A673 (cell line): ENCODE results near the gene RTN4RL2. TPM values are rescaled to one million over a fixed set of nuclear protein-coding genes. Genes with fewer than 3 reads are reported as not detected.

Experiments
- BruUV-seq: library from RNA; stranded (reverse); fragments of 400-500 nt; replicated peaks from 2 replicates; lab custom pipeline; 2021; lab: Mats Ljungman, UMichigan
- CTCF ChIA-PET: fragments of 300-600 bp; sonication (Branson Sonifier 250); formaldehyde crosslinking; loops from one replicate; lab custom pipeline; 2022; ENCODE audit warnings: antibody characterized with exemption; lab: Charles Lee
- POLR2A ChIA-PET: fragments of 300-600 bp; sonication (Branson Sonifier 250); formaldehyde crosslinking; loops from one replicate; lab custom pipeline; 2022; ENCODE audit warnings: antibody characterized with exemption; ENCODE audit not compliant: low non-redundant PET; lab: Charles Lee
- DNase-seq: peaks from one replicate; pipeline ENCODE4 v3.0.0-alpha.2; 2015; ENCODE audit warnings: low spot score
- H3K27ac ChIP-seq: fragments of 200-600 bp; sonication (generic); 2 replicates; pipeline ENCODE4 v1.5.1; 2016; ENCODE audit warnings: mixed run types, low read depth, mild to moderate bottlenecking, mixed read lengths, antibody characterized with exemption, low read length; ENCODE audit not compliant: poor library complexity, severe bottlenecking
- H3K27me3 ChIP-seq: fragments of 200-600 bp; sonication (generic); replicated peaks from 2 replicates; pipeline ENCODE4 v1.6.1; 2017; ENCODE audit warnings: mixed run types, low read depth, mild to moderate bottlenecking, mixed read lengths, antibody characterized with exemption, low read length; ENCODE audit not compliant: insufficient read depth, poor library complexity
- H3K36me3 ChIP-seq: fragments of 200-600 bp; sonication (generic); 2 replicates; pipeline ENCODE4 v1.6.1; 2016; ENCODE audit warnings: mixed run types, mild to moderate bottlenecking, mixed read lengths, antibody characterized with exemption, low read length; ENCODE audit not compliant: insufficient read depth, poor library complexity, severe bottlenecking
- H3K4me1 ChIP-seq: fragments of 200-600 bp; sonication (generic); 2 replicates; pipeline ENCODE4 v1.6.1; 2017; ENCODE audit warnings: mixed run types, mild to moderate bottlenecking, mixed read lengths, antibody characterized with exemption, low read length; ENCODE audit not compliant: insufficient read depth, poor library complexity, severe bottlenecking
- H3K4me3 ChIP-seq: fragments of 200-600 bp; sonication (generic); 2 replicates; pipeline ENCODE4 v1.5.1; 2016; ENCODE audit warnings: low read depth, mixed run types, mild to moderate bottlenecking, mixed read lengths, low read length; ENCODE audit not compliant: poor library complexity, severe bottlenecking
- H3K9me3 ChIP-seq: fragments of 200-600 bp; sonication (generic); 2 replicates; pipeline ENCODE4 v1.6.1; 2016; ENCODE audit warnings: mixed run types, low read depth, mild to moderate bottlenecking, mixed read lengths, antibody characterized with exemption, low read length; ENCODE audit not compliant: poor library complexity, severe bottlenecking
- CTCF ChIP-seq: fragments of 300-800, 200-600 bp; sonication (generic); conservative IDR thresholded peaks from 2 replicates; pipeline ENCODE4 v1.5.1; 2017; ENCODE audit warnings: low read depth, mild to moderate bottlenecking, antibody characterized with exemption, low read length, moderate library complexity, mixed read lengths
- EZH2 ChIP-seq: fragments of 200-600 bp; sonication (generic); IDR thresholded peaks from 2 replicates; pipeline ENCODE4 v1.6.1; 2017; ENCODE audit warnings: borderline replicate concordance, low read depth, mild to moderate bottlenecking, mixed read lengths, antibody characterized with exemption, low read length; ENCODE audit not compliant: poor library complexity, severe bottlenecking
- intact Hi-C: fragments of 100-400 bp; cut with micrococcal nuclease; formaldehyde crosslinking; loops from one replicate; pipeline ENCODE4 v1.10.0; 2022; ENCODE audit not compliant: unreplicated experiment
- total RNA-seq: library from RNA; stranded (reverse); gene quantifications from 2 replicates; pipeline ENCODE4 v1.2.3, GENCODE V29; 2021

Gene RTN4RL2
- total RNA-seq, 1 experiment from 2014 or later = 5.2 TPM

- DNase-seq = no peak
- H3K27me3 ChIP-seq = peaks cover 7% of the 10 kb centered on the region
- H3K9me3 ChIP-seq = no peaks in the 10 kb centered on the region
- no peak overlapping the region for H3K27ac ChIP-seq
- ChIA-PET POLR2A (no interaction called here), CTCF (no interaction called here)
- H3K36me3 ChIP-seq = no peaks in the 10 kb centered on the region
- intact Hi-C loops = no loop called here
- H3K4me3 ChIP-seq = no peak overlapping the region
- H3K4me1 ChIP-seq = no peaks in the 10 kb centered on the region
- no peak for TF ChIP-seq CTCF
- no peak for TF ChIP-seq EZH2
- BruUV-seq = no TSS peak
Measured at GRCh38 chr11:57446055-57446454, 14.3 kb upstream of the RTN4RL2 start.

GRCh38 chr11:57453543-57454177, 6.7 kb upstream of the RTN4RL2 start:
- POLR2A ChIA-PET = no interaction called here
- H3K4me3 ChIP-seq = no peak overlapping the region
- H3K36me3 ChIP-seq = no peaks in the 10 kb centered on the region
- H3K27ac ChIP-seq = no peak overlapping the region
- intact Hi-C loops = no loop called here
- H3K27me3 ChIP-seq = peaks cover 32% of the 10 kb centered on the region
- CTCF ChIA-PET = no interaction called here
- DNase-seq = no peak
- peaks cover 11% of the 10 kb centered on the region for H3K4me1 ChIP-seq
- BruUV-seq = no TSS peak
- H3K9me3 ChIP-seq = no peaks in the 10 kb centered on the region
- TF ChIP-seq EZH2 (no peak), CTCF (no peak)

GRCh38 chr11:57456960-57457642, 3.2 kb upstream of the RTN4RL2 start:
- Histone ChIP-seq H3K4me3 (no peak overlapping the region), H3K27ac (no peak overlapping the region), H3K27me3 (peaks cover 30% of the 10 kb centered on the region), H3K9me3 (no peaks in the 10 kb centered on the region), H3K4me1 (peaks cover 27% of the 10 kb centered on the region), H3K36me3 (no peaks in the 10 kb centered on the region)
- DNase-seq = peak; percentile 86
- POLR2A ChIA-PET = no interaction called here
- peak; percentile 99 for TF ChIP-seq CTCF
- TF ChIP-seq EZH2 = no peak
- CTCF ChIA-PET = interaction anchor here (0.5 to 2.5 kb wide), 14 partner anchors 16 to 343 kb away, joined by 3 to 21 read pairs (median 4); partner anchors contain the start of gene SLC43A1
- no TSS peak for BruUV-seq
- intact Hi-C loops = loop anchor here (1.0 to 5.0 kb wide), 3 partner anchors 187 to 1056 kb away; no protein-coding TSS in a partner anchor
